ENCODE measurements around the gene CHST5. TPM values are rescaled to one million over a fixed set of nuclear protein-coding genes. Genes with fewer than 3 reads are reported as not detected.

CHST5 gene
- total and polyA plus RNA-seq, 9 of the 15 experiments (the other 6 are each of a cell fraction or from before 2014, with no cell fraction given): 0.06 to 0.21 (median 0.14) TPM; not detected in 5

DNA sequence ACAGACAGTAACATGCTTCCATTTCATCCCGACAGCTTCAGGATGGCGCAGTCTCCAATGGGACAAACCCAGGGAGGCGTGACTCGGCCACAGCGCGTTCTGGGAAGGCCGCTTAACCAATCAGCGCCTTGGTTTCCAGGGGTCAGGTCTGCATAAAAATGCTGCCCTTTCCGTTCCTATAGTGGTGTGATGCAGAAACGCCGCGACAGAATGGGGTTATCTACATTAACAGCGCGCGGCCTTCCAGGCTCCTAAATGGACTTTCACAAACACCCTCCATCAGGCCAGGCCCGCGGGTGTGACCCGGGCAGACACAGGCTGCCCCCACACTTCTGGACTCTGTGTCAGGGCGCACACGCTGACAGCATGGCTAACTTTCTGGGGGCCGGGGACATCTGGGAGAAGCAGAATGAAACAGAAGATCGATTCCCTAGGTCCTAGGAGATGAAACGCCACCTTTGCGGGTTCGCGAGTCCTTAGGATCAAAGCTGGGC lies 19.4 kb upstream of the CHST5 start (continued):
- TF ChIP-seq TEAD4 (IDR thresholded peaks at IDR 0.05; ENCODE audit: low read length): 0 out of 2 replicates have a peak, but pooled peaks have one; percentile 40
- TF ChIP-seq TEAD4 (CRISPR knock-in tag; IDR thresholded peaks at IDR 0.05; ENCODE audit: borderline replicate concordance): no peak
- TF ChIP-seq FOXA1 (IDR thresholded peaks at IDR 0.05; ENCODE audit: borderline replicate concordance): no peak
- TF ChIP-seq NFIX (CRISPR knock-in tag; IDR thresholded peaks at IDR 0.05; ENCODE audit: low read depth): no peak
- TF ChIP-seq, protein P1, sequence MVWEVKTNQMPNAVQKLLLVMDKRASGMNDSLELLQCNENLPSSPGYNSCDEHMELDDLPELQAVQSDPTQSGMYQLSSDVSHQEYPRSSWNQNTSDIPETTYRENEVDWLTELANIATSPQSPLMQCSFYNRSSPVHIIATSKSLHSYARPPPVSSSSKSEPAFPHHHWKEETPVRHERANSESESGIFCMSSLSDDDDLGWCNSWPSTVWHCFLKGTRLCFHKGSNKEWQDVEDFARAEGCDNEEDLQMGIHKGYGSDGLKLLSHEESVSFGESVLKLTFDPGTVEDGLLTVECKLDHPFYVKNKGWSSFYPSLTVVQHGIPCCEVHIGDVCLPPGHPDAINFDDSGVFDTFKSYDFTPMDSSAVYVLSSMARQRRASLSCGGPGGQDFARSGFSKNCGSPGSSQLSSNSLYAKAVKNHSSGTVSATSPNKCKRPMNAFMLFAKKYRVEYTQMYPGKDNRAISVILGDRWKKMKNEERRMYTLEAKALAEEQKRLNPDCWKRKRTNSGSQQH (CRISPR knock-in tag; IDR thresholded peaks at IDR 0.05): no peak
- TF ChIP-seq, protein P2, sequence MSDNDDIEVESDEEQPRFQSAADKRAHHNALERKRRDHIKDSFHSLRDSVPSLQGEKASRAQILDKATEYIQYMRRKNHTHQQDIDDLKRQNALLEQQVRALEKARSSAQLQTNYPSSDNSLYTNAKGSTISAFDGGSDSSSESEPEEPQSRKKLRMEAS (CRISPR knock-in tag; IDR thresholded peaks at IDR 0.05): no peak
- TF ChIP-seq ETV1 (tag; conservative IDR thresholded peaks at IDR 0.05; ENCODE audit: low read depth): no peak
- TF ChIP-seq GATAD2B (IDR thresholded peaks at IDR 0.05; ENCODE audit: borderline replicate concordance): no peak
- TF ChIP-seq, protein P3, sequence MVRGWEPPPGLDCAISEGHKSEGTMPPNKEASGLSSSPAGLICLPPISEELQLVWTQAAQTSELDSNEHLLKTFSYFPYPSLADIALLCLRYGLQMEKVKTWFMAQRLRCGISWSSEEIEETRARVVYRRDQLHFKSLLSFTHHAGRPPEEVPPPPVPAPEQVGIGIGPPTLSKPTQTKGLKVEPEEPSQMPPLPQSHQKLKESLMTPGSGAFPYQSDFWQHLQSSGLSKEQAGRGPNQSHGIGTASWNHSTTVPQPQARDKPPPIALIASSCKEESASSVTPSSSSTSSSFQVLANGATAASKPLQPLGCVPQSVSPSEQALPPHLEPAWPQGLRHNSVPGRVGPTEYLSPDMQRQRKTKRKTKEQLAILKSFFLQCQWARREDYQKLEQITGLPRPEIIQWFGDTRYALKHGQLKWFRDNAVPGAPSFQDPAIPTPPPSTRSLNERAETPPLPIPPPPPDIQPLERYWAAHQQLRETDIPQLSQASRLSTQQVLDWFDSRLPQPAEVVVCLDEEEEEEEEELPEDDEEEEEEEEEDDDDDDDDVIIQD (CRISPR knock-in tag; IDR thresholded peaks at IDR 0.05): no peak
- TF ChIP-seq CREM (IDR thresholded peaks at IDR 0.05; ENCODE audit: low read depth): peak; percentile 99
- TF ChIP-seq KDM5B (IDR thresholded peaks at IDR 0.05; ENCODE audit: insufficient replicate concordance, low read depth, low read length): peak; percentile 59
- no peak for TF ChIP-seq TRIM28 (IDR thresholded peaks at IDR 0.05)
- no peak for TF ChIP-seq TOE1 (IDR thresholded peaks at IDR 0.05; ENCODE audit: borderline replicate concordance)
- no peak for TF ChIP-seq TOE1 (CRISPR knock-in tag; IDR thresholded peaks at IDR 0.05; ENCODE audit: borderline replicate concordance, low read depth)
- peak; percentile 60 for TF ChIP-seq TAF1 (IDR thresholded peaks at IDR 0.05; ENCODE audit: control insufficient read depth, extremely low read depth, insufficient read depth, low read length, severe bottlenecking)
- no peak for TF ChIP-seq NR2C2 (CRISPR knock-in tag; IDR thresholded peaks at IDR 0.05)
- TF ChIP-seq NR2C2 (tag; IDR thresholded peaks at IDR 0.05): peak; percentile 95
- no peak for TF ChIP-seq ARID2 (IDR thresholded peaks at IDR 0.05)
- peak; percentile 30 for TF ChIP-seq FOS (IDR thresholded peaks at IDR 0.05; ENCODE audit: extremely low read depth, insufficient read length)
- TF ChIP-seq PHB2 (IDR thresholded peaks at IDR 0.05; ENCODE audit: low read depth): no peak
- TF ChIP-seq ZC3H4 (CRISPR knock-in tag; IDR thresholded peaks at IDR 0.05; ENCODE audit: borderline replicate concordance): no peak
- TF ChIP-seq MAFK (IDR thresholded peaks at IDR 0.05; ENCODE audit: low read length): no peak
- TF ChIP-seq, protein P4, sequence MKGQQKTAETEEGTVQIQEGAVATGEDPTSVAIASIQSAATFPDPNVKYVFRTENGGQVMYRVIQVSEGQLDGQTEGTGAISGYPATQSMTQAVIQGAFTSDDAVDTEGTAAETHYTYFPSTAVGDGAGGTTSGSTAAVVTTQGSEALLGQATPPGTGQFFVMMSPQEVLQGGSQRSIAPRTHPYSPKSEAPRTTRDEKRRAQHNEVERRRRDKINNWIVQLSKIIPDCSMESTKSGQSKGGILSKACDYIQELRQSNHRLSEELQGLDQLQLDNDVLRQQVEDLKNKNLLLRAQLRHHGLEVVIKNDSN (CRISPR knock-in tag; IDR thresholded peaks at IDR 0.05): no peak
- TF ChIP-seq BHLHE40 (IDR thresholded peaks at IDR 0.05; ENCODE audit: low read length): no peak
- peak in 2 of 3 experiments; percentile 35 to 82 for TF ChIP-seq YY1 (IDR thresholded peaks at IDR 0.05; ENCODE audit: borderline replicate concordance in 1 of 3, control insufficient read depth in 1 of 3, extremely low read depth in 1 of 3, insufficient read depth in 3 of 3, insufficient read length in 1 of 3, insufficient replicate concordance in 2 of 3, low read depth in 1 of 3, low read length in 2 of 3)

All from K562 (cell line).